ENCODE data around the gene DDX56.
"Not testable (repeated sequence)": the region's sequence is repeated elsewhere in the genome, so short reads cannot be mapped to it uniquely, and the experiment has no call there.

Gene DDX56

DNA sequence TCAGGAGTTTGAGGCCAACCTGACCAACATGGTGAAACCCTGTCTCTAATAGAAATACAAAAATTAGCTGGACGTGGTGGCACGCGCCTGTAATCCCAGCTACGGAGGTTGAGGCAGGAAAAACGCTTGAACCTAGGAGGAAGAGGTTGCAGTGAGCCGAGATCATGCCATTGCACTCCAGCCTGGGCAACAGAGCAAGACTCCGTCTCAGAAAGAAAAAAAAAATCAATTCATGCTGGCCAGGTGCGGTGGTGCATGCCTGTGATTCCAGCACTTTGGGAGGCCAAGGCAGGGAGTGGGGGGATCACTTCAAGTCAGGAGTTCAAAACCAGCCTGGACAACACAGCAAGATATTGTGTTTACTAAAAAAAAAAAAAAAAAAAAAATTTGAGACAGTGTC, 23.5 kb upstream of the DDX56 start:
- not testable (repeated sequence) for DNase-seq (ENCODE audit: low spot score)

DNA sequence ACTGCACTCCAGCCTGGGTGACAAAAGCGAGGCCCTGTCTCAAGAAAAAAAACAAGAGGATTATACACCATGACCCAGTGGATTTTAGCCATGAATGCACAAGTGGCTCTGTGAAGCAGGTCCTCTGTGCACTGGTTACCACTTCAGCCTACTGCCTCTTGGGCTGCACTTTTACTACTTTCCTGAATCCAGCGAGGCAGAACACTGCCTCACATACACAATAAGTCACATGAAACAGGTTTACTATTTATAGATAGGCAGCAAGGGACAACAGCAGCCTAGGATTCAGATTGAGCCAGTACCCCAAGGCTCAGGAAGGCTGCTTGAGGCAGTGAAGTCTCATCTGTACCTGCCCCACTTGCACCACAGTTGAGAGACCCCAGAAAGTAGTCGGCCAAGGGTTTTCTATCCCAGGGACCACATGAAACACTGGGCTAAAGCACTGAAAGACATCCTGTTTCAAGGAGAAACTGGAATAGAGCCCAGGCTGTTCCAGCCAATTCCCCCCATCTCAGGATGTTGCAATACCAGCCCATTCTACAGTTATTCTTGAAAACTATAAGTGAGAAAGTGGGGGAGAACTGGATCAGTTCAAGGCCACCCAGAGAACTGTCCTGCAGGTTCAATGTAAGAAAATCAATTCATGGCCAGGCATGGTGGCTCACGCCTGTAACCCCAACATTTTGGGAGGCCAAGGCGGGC, 22.4 kb upstream of the DDX56 start:
- no peak for DNase-seq (ENCODE audit: low spot score)

GRCh38 chr7:44590910-44591309, 17.2 kb upstream of the DDX56 start:
- no peak for DNase-seq (ENCODE audit: low spot score)

DNA sequence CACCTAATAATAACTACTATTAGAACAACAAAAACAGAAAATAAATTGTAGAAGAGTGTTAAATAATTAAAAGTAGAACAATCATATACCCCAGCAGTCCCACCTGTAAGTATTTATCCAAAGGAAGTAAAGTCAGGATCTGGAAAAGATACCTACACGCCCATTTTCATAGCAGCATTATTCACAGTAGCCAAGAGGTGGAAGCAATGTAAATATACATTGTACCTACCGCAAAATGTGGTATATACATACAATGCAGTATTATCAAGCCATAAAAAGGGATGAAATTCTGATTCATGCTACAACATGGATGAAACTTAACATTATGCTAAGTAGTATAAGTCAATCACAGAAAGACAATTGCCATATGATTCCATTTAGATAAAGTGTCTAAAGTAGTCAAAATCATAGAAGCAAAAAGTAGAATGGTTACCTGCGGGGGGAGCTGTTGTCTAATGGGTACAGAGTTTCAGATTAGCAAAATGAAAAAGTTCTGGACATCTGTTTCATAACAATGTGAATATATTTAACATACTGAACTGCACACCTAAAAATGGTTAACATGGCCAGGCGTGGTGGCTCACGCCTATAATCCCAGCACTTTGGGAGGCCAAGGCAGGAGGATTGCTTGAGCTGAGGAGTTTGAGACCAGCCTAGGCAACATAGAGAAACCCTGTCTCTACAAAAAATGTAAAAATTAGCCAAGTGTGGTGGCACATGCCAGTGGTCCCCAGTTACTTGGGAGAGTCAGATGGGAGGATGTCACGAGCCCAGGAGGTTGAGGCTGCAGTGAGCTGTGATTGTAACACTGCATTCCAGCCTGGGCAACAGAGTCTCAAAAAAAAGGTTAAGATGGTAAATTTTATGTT, 14.4 kb upstream of the DDX56 start:
- no peak for DNase-seq (ENCODE audit: low spot score)

DNA sequence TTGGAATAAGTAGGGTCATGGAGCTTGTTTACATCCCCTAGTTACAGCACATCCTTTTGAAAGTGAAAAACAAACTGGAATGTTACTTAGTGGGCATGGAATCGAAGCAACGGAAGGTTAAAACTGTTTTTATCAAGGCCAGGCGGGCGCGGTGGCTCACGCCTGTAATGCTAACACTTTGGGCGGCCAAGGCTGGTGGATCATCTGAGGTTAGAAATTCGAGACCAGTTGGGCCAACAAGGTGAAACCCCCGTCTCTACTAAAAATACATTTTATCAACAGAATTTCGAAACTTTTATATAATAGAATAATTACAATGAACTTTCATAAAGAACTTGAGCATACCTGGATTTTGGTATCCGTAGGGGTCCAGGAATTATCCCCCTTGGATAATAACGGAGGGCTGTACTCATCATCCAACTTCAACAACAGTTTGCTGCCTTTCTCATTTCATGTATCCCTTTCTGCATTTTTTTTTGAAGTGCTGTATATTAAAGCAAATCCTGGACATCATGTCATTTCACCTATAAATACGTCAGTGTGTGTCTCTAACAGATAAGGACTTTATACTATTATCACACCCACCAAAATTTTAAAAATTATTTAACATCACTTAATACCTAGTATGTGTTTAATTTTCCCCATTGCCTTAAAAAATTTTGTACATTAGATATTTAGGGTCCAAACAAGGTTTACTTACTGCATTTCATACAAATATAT, 9.6 kb upstream of the DDX56 start:
- DNase-seq (ENCODE audit: low spot score) = no peak

GRCh38 chr7:44581879-44582603, 8.3 kb upstream of the DDX56 start, which contains the start of gene TMED4:
Gene TMED4, minus strand, starts transcription at chr7:44582231. Its CDS starts 25 bp downstream, at chr7:44582206.
- DNase-seq (ENCODE audit: low spot score) = peak; percentile 100

GRCh38 chr7:44580945-44581878, 7.5 kb upstream of the DDX56 start:
- no peak for DNase-seq (ENCODE audit: low spot score)

DNA sequence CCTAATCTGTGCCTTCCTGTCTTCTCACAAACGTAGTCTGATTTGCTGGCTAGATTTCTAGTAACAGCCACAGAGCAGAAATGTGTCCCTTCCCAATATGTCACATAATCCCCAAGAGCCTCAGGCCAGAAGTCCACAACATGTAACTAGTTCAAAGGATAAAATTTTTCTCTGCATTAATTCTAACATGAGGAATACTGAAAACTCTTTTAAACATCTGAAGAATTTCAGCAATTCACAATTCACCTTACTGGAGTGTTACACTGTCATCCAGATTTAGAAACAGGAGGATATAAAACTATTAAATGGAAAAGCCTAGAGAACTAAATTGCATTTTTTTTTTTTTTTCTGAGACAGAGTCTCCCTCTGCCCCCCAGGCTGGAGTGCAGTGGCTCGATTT, 2.5 kb upstream of the DDX56 start:
- no peak for DNase-seq (ENCODE audit: low spot score)

- DNase-seq (ENCODE audit: low spot score) = no peak
Observed at GRCh38 chr7:44575054-44575453, 1.3 kb upstream of the DDX56 start.

DNA sequence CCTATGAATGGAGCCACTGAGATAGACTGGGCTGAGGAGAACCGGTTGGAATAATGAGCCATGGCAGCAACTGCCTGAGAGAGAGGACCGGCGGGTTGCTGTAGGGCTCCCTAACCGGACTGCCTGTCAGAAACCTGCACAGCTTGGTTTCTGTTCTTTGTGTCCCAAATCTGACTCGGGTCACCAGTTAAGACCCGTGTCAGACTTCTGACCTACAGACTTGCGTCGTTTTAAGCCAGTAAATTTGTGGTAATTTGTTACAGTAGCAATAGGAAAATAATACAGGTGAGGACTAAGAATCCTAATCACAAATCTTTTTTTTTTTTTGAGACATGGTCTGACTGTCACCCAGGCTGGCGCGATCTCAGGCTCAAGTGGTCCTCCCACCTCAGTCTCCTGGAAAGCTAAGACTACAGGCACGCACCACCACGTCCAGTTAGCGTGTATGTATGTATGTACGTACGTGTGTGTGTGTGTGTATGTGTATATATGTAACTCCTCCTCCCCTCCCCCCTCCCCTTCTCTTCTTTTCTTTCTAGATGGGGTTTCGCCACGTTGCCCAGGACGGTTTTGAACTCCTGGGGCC, 672 bp upstream of the DDX56 start:
- DNase-seq (ENCODE audit: low spot score) = no peak

DNA sequence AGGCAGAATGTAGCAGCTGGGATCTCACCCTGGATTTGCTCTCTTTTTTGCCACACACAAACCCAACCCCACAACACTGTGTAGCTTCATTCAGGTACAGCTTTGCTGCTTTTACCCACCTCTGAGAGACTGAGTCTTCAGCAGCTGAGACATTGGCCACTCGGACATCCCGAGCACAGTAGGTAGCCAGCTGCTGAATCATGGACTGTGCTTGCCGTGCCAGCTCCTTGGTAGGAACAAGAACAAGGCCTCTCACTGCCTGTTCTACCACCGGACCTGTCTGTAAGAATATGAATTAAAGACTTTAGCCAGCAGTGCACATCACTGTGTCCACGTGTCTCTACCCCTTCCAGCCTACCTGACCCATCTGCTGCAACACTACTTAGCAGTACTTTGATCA, 937 bp downstream of the DDX56 start:
- DNase-seq (ENCODE audit: low spot score) = no peak

GRCh38 chr7:44569959-44570358, 3.7 kb downstream of the DDX56 start:
- no peak for DNase-seq (ENCODE audit: low spot score)

- no peak for DNase-seq (ENCODE audit: low spot score)
Observed at GRCh38 chr7:44568771-44569560, 4.7 kb downstream of the DDX56 start.

DNA sequence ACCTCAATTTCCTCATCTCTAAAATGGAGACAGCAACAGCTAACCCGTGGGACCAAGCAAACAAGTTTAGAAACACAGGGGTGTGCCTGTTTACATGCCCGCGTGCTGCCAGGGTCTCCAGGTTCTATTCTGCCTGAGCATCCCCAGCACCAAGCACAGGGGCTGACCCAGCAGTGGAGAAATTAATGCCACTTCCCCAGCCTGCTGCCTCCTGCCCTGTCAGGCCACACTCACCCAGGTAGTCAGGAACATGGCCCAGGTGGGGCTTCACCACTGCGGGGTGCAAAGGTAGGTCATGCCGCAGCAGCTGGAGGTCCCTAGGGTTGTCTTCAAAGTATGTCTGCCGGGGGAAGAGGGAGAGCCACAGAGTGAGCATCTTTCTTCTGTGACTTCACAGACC, 5.8 kb downstream of the DDX56 start:
- DNase-seq (ENCODE audit: low spot score) = no peak

- no peak for DNase-seq (ENCODE audit: low spot score)
Observed at GRCh38 chr7:44566680-44567079, 7.0 kb downstream of the DDX56 start.

- DNase-seq (ENCODE audit: low spot score) = no peak
Observed at GRCh38 chr7:44565795-44566559, 7.7 kb downstream of the DDX56 start.

- peak; percentile 86 for DNase-seq (ENCODE audit: low spot score)
Observed at GRCh38 chr7:44565097-44565794, 8.5 kb downstream of the DDX56 start.

DNA sequence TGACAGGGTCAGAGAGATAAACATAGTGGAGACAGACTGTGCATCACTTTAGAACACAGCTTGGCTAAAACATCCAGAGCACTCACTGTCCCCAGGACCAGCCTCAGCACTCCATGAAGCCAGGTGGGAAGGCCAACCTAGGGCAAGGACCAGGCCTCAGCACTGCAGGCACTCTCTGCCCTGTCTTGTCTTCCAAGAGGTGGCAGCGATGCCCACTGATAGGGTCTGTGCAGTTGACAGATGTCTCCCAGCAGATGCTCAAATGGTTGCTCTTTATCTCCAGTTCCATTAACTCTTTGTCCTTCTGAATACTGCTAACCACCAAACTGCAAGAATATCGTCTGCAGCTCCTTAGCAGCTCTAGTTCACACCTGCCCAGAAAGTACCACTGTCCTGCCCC, 9.1 kb downstream of the DDX56 start:
- DNase-seq (ENCODE audit: low spot score) = no peak
